Raji (cell line): Measurements from ENCODE around the gene TXNDC11.

Source experiments
- POLR2A ChIP-seq: IDR thresholded peaks from 2 replicates; pipeline ENCODE4 v1.6.1; 2011; ENCODE audit warnings: low read depth, low read length, control low read depth; ENCODE audit not compliant: insufficient read depth

TXNDC11 gene

GRCh38 chr16:11757671-11758545, 15.3 kb upstream of the TXNDC11 start:
- no peak for TF ChIP-seq POLR2A

- TF ChIP-seq POLR2A, result no peak
Observed at GRCh38 chr16:11756248-11756647, 13.6 kb upstream of the TXNDC11 start.

- TF ChIP-seq POLR2A, result no peak
Observed at GRCh38 chr16:11755022-11755760, 12.5 kb upstream of the TXNDC11 start.

DNA sequence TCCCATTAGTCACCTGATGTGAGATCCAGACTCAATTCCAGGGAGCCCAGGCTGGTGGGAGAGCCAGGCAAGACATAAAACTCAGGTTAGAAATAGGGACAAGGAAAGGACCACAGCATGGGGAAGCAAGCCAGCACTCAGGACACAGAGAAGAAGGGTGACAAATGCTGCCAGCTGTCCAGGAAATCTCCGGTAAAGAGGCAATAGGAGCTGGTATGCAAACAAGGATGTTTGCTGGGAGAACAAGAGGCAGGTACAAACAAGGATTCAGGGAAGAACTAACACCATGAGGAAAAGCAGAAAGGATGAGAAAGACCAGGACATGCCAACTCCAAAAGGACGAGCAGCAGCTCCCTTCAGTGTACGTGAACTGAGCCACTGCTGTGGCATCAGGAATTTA, 10.2 kb upstream of the TXNDC11 start:
- no peak for TF ChIP-seq POLR2A

GRCh38 chr16:11750056-11750455, 7.4 kb upstream of the TXNDC11 start:
- TF ChIP-seq POLR2A, result no peak

DNA sequence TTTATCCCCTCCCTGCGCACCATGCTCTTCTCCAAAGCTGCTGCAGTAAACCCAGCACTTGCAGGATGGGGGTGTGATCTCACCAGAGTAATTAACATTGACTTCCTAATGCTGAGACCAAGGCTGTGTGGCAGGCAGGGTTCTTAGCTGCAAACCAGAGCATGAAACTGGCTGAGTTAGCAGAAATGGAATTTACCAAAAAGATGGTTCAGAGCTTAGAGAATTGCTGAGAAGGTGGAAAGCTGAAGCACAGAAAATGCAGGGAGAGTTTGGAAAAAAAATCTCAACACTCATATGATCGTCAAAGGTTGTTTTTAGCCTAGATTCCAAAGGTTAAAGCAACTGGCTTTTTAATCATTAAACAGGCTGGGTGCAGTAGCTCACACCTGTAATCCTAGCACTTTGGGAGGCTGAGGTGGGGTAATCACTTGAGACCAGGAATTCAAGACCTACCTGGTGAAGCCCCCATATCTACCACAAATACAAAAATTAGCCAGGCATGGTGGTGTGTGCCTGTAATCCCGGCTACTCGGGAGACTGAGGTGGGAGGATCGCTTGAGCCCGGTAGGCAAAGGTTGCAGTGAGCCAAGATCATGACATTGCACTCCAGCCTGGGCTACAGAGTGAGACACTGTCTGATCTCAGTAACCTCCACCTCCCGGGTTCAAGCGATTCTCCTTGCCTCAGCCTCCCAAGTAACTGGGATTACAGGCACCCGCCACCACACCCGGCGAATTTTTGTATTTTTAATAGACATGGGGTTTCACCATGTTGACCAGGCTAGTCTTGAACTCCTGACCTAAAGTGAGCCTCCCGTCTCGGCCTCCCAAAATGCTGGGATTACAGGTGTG, 6.0 kb upstream of the TXNDC11 start:
- TF ChIP-seq POLR2A, result no peak

DNA sequence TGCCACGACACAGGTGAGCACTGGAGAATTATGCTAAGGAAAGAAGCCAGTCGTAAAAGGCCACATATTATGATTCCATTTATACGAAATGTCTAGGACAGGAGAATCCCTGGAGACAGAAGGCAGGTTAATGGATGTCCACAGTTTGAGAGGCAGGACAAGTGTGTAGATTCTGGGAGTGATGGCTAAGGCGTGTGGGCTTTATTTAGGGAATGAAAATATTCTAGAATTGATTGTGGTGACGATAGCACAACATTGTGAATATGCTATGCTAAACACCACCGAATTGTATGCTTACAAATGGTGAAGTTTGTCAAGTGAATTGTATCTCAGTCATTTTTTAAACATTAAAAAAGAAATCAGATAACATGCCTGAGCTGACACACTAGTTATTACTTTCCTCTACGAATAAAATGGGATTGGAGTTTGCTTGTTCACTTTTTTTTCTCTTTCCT, 5.3 kb upstream of the TXNDC11 start:
- TF ChIP-seq POLR2A, result no peak

- TF ChIP-seq POLR2A, result no peak
Observed at GRCh38 chr16:11744075-11744470, 1.4 kb upstream of the TXNDC11 start.

GRCh38 chr16:11743308-11744074, 834 bp upstream of the TXNDC11 start:
- peak; percentile 56 for TF ChIP-seq POLR2A

DNA sequence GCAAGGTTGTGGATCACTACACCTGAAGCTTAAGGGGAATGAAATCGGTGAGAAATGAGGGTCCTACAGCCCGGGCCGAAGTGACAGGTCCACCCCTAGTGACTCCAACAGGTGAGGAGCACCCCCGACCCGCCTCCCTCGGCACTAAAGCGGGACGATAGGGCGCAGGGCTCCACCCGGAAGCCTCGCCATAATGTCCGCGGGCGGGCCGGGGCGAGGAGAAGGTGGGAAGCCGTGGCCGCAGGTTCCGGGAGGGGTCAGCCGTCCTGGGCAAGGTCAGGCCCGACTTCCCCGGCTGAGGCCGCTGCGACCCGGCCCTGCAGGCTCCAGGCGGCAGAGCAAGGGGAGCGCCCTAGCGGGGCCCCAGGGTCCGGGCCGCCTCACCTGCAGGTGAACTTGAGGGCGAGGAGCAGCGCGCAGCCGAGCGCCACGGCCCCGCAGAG, 543 bp downstream of the TXNDC11 start:
- no peak for TF ChIP-seq POLR2A

- no peak for TF ChIP-seq POLR2A
Observed at GRCh38 chr16:11740567-11740966, 2.1 kb downstream of the TXNDC11 start.

DNA sequence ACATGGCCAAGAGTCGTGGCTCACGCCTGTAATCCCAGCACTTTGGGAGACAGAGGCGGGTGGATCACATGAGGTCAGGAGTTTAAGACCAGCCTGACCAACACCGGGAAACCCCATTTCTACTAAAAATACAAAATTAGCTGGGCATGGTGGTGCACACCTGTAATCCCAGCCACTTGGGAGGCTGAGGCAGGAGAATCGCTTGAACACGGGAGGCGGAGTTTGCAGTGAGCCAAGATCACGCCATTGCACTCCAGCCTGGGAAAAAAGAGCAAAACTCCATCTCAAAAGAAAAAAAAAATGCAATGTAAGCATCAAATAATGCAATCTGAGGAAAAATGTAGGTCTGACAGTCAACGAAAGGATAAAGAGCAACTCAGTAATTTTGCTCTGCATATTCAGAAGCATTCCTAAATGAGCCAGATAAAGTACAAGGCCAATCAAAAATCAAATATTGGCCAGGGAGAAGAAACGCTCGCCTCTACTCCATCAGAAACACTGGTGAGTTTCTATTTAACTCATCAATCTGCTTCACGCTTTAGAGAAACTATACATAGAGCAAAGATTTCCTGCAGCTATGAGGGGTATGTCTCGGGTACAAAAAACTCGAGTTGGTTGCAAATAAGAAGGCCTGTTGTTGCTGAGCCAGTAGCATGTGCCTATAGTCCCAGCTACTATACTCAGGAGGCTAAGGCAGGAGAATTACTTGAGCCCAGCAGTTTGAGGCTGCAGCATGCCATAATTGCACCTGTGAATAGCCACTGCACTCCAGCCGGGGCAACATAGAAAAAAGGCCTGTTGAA, 3.7 kb downstream of the TXNDC11 start:
- TF ChIP-seq POLR2A, result no peak

DNA sequence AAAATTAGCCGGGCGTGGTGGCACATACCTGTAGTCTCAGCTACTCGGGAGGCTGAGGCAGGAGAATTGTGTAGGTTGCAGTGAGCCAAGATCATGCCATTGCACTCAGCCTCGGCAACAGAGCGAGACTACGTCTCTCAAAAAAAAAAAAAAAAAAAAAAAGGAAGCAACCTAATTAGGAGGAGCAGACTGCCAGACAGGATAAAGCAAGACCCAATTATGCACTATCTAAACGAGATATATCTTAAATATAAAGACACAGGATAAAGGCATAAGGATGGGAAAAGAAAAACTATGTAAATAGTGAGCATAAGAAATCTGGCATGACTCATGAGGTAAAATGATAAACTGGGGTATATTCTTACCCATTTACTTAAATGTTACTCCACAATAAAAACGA, 4.9 kb downstream of the TXNDC11 start:
- TF ChIP-seq POLR2A, result no peak

- no peak for TF ChIP-seq POLR2A
Observed at GRCh38 chr16:11736903-11737302, 5.8 kb downstream of the TXNDC11 start.
